Bronchial epithelial cell (primary cell): Measurements from ENCODE around the gene PDYN. TPM values are rescaled to one million over a fixed set of nuclear protein-coding genes. Genes with fewer than 3 reads are reported as not detected.

Source experiments
- DNase-seq: peaks from one replicate; pipeline ENCODE4 v3.0.0-alpha.2; 2010; ENCODE audit warnings: low read depth
- FAIRE-seq: peaks from 2 replicates; lab custom pipeline; 2011; peaks lifted over from hg19 to GRCh38; lab: Jason Lieb, UNC
- H3K27me3 ChIP-seq: 2 replicates; pipeline ENCODE4 v1.5.1; 2011; ENCODE audit warnings: low read length; ENCODE audit not compliant: control insufficient read depth, insufficient read depth
- H3K36me3 ChIP-seq: 2 replicates; pipeline ENCODE4 v1.5.1; 2011; ENCODE audit warnings: low read length; ENCODE audit not compliant: control insufficient read depth, insufficient read depth
- H3K4me3 ChIP-seq: 2 replicates; pipeline ENCODE4 v1.5.1; 2011; ENCODE audit warnings: mild to moderate bottlenecking, low read depth, low read length, control low read depth
- CTCF ChIP-seq: IDR thresholded peaks from 2 replicates; pipeline ENCODE4 v1.5.1; 2011; ENCODE audit warnings: mild to moderate bottlenecking, moderate library complexity, low read length, control low read depth, inconsistent platforms; ENCODE audit not compliant: insufficient read depth, severe bottlenecking
- total RNA-seq: library from RNA; depleted of rRNA; stranded (reverse); fragments of >200 nt; gene quantifications from 2 replicates; pipeline ENCODE4 v1.2.1, GENCODE V29; 2014

PDYN gene
- total RNA-seq, 1 donor from 2014 or later: not detected

DNA sequence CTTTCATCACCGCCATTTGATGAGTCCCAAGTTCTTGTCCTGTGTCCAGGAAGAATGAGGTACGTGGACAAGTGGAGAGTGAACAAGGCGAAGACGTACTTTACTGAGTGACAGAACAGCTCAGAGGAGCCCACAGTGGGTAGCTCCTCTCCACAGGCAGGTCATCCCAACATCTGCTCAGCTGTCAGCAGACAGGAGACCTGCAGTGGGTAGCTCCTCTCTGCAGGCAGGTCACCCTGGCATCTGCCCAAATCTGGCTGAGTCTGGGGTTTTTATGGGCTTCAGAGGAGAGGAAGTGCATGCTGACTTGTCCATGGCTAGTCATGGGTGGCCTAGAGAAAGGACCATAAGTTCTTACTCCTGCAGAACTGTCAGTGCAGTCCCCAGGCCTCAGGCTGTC, 32.7 kb upstream of the PDYN start:
- DNase-seq (no peak), FAIRE-seq (no peak)
- Histone ChIP-seq H3K27me3 (peaks cover 2% of the 10 kb centered on the region), H3K4me3 (no peak overlapping the region), H3K36me3 (no peaks in the 10 kb centered on the region)
- TF ChIP-seq CTCF: no peak

DNA sequence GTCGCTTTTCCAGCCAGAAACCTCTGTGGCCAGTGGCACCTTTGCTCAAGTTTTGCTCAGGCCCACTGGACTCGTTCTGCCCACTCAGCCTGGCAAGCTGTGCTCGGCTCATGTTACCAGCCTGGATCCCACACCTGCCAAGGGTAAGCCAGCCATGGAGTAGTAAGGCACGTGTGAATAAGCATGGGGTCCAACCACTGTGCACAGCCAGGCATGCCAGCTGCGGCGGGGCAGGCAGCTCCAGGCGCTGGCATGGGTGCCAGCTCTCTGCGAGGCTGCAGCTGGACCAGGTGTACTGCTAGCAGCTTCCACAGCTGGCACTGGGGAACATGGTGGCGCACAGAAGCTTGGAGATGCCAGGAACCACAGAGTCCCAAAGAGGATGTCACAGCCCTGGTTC, 32.1 kb upstream of the PDYN start:
- Histone ChIP-seq H3K27me3 (peaks cover 2% of the 10 kb centered on the region), H3K36me3 (no peaks in the 10 kb centered on the region), H3K4me3 (no peak overlapping the region)
- no peak for TF ChIP-seq CTCF
- FAIRE-seq (no peak), DNase-seq (no peak)

DNA sequence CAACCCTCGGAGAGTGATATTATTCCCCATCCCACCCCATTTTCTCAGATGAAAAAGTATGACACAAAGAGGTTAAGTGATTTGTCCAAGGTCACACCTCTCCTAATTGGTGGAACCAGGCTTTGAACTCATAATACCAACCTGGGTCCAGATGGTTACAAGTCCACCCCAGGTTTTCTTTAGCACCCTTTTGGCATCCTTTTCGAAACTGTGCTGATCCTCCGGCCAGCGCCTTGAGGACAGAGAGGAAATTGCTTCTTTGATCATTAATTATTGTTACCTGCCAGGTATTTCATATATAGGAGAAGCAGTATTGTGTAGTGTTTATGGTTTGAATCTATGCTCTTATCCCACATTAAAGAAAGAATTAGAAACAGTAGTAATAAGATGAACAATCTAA, 29.3 kb upstream of the PDYN start:
- TF ChIP-seq CTCF: no peak
- peaks cover 2% of the 10 kb centered on the region for H3K27me3 ChIP-seq
- DNase-seq: no peak
- no peaks in the 10 kb centered on the region for H3K36me3 ChIP-seq
- no peak overlapping the region for H3K4me3 ChIP-seq
- FAIRE-seq: no peak

- FAIRE-seq (no peak), DNase-seq (peak; percentile 76)
- no peak overlapping the region for H3K4me3 ChIP-seq
- no peaks in the 10 kb centered on the region for H3K36me3 ChIP-seq
- peaks cover 2% of the 10 kb centered on the region for H3K27me3 ChIP-seq
- TF ChIP-seq CTCF: no peak
Observed at GRCh38 chr20:2022163-2022562, 28.3 kb upstream of the PDYN start.

- no peak for TF ChIP-seq CTCF
- Histone ChIP-seq H3K4me3 (no peak overlapping the region), H3K27me3 (peaks cover 3% of the 10 kb centered on the region), H3K36me3 (no peaks in the 10 kb centered on the region)
- DNase-seq (no peak), FAIRE-seq (no peak)
Observed at GRCh38 chr20:2010533-2010932, 16.7 kb upstream of the PDYN start.
